ENCODE data around the gene TESK2. TPM values are rescaled to one million over a fixed set of nuclear protein-coding genes. Genes with fewer than 3 reads are reported as not detected.

Gene TESK2
- total and polyA plus RNA-seq, 2 of the 8 experiments (the other 6 are each of a cell fraction or from before 2014, with no cell fraction given), result 10.8 to 12.6 TPM

DNA sequence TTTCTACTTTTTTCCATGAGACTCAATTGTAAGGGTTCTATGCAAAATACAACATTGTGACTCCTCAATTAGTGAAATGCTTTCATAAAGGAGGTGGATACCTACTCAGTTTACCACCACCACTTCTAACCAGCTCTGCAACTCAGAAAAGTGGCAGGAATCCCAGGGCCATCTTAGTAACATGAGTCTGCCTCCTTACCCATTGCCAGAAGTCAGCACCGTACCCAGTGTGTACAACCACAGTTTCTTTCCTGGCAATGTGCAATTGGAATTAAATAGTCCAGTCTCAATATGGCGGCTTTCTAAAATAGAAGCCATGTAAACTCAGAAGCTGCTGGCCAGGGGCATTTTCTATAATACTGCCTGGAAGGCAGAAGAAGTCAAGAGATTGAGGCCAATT lies 32.1 kb downstream of the TESK2 start:
- H3K18ac ChIP-seq (ENCODE audit: extremely low read depth, low read length), result no peak overlapping the region
- H2BK120ac ChIP-seq (replicated peaks; ENCODE audit: low read depth, low read length), result no peak overlapping the region
- H4K5ac ChIP-seq (ENCODE audit: insufficient read length, low read depth, low read length), result no peak overlapping the region
- no peak overlapping the region for H2BK12ac ChIP-seq (ENCODE audit: low read depth, low read length)
- CTCF ChIA-PET (ENCODE audit: partially characterized antibody), result no interaction called here
- no peaks in the 10 kb centered on the region for H3K9me3 ChIP-seq (ENCODE audit: insufficient read depth in 2 of 2, low read depth in 1 of 2, low read length in 1 of 2)
- H2BK20ac ChIP-seq (ENCODE audit: low read length), result no peak overlapping the region
- no peak overlapping the region for H3K14ac ChIP-seq (ENCODE audit: insufficient read length)
- no peak overlapping the region for H2AK5ac ChIP-seq (ENCODE audit: low read depth, low read length)
- POLR2A ChIA-PET (ENCODE audit: partially characterized antibody), result interaction anchor here (0.9 to 1.4 kb wide), 2 partner anchors 10 to 119 kb away, joined by 3 to 5 read pairs; partner anchors contain the start of genes MUTYH and TOE1
- no peaks in the 10 kb centered on the region for H4K20me1 ChIP-seq (replicated peaks in 1 of 2; ENCODE audit: control insufficient read depth in 1 of 2, insufficient read depth in 2 of 2, low read length in 2 of 2)
- no peak overlapping the region for H3K56ac ChIP-seq (replicated peaks; ENCODE audit: insufficient read length, low read depth, low read length)
- H3K27me3 ChIP-seq (replicated peaks in 1 of 4; ENCODE audit: control insufficient read depth in 3 of 4, extremely low read depth in 1 of 4, insufficient read depth in 3 of 4, low read length in 3 of 4), result no peaks in the 10 kb centered on the region
- H3K36me3 ChIP-seq (ENCODE audit: control insufficient read depth in 2 of 4, insufficient read depth in 4 of 4, low read length in 3 of 4), result no peaks in the 10 kb centered on the region
- no peak overlapping the region for H2BK15ac ChIP-seq (ENCODE audit: low read length)
- H2BK5ac ChIP-seq (ENCODE audit: low read depth, low read length), result no peak overlapping the region
- no peaks in the 10 kb centered on the region for H3K79me1 ChIP-seq (ENCODE audit: low read depth, low read length)
- peaks cover 0 to 9% (median 0%) of the 10 kb centered on the region in 4 experiments; a peak in 4 of 7 replicates for H3K4me1 ChIP-seq (replicated peaks in 1 of 4; ENCODE audit: control insufficient read depth in 3 of 4, insufficient read depth in 4 of 4, low read length in 3 of 4)
- no peaks in the 10 kb centered on the region for H3K23me2 ChIP-seq (ENCODE audit: low read depth, low read length)
- H3K4me3 ChIP-seq (ENCODE audit: extremely low read depth in 1 of 4, insufficient read depth in 2 of 4, low read depth in 3 of 4, low read length in 4 of 4), result no peak overlapping the region
- H3K4me2 ChIP-seq (ENCODE audit: insufficient read depth in 1 of 2, low read depth in 2 of 2, low read length in 2 of 2), result no peak overlapping the region
- TF ChIP-seq RFX5 (IDR thresholded peaks at IDR 0.05; ENCODE audit: borderline replicate concordance, low read depth, low read length) (no peak), SIRT6 (IDR thresholded peaks at IDR 0.05; ENCODE audit: low read length) (no peak), TBP (IDR thresholded peaks at IDR 0.05; ENCODE audit: low read depth, low read length) (no peak), RNF2 (IDR thresholded peaks at IDR 0.05; ENCODE audit: borderline replicate concordance, low read depth, low read length, missing control alignments, poor library complexity, severe bottlenecking) (no peak), CHD2 (IDR thresholded peaks at IDR 0.05; ENCODE audit: low read length) (no peak), GABPA (IDR thresholded peaks at IDR 0.05; ENCODE audit: borderline replicate concordance, insufficient read depth, low read length) (no peak), SRF (IDR thresholded peaks at IDR 0.05; ENCODE audit: low read depth, low read length) (no peak), TCF12 (IDR thresholded peaks at IDR 0.05; ENCODE audit: low read depth, low read length) (no peak), POU5F1 (IDR thresholded peaks at IDR 0.05; ENCODE audit: low read depth, low read length) (no peak), CEBPB (IDR thresholded peaks at IDR 0.05; ENCODE audit: low read depth, low read length) (no peak)
- no peak overlapping the region for H4K8ac ChIP-seq (ENCODE audit: extremely low read depth, insufficient read depth, low read length)
- DNase-seq (ENCODE audit: low read depth in 1 of 2, low spot score in 2 of 2) (no peak), FAIRE-seq (no peak)
- no peaks in the 10 kb centered on the region for H3K79me2 ChIP-seq (ENCODE audit: control insufficient read depth in 1 of 2, insufficient read depth in 2 of 2, low read length in 2 of 2)
- no peak overlapping the region for H3K9ac ChIP-seq (replicated peaks in 1 of 4; ENCODE audit: extremely low read depth in 1 of 4, low read depth in 3 of 4, low read length in 3 of 4)
- H3K27ac ChIP-seq (ENCODE audit: low read depth, low read length), result no peak overlapping the region
- WGBS, 2 experiments (ENCODE audit: extremely low coverage in 1 of 2, insufficient coverage in 1 of 2, insufficient read length in 1 of 2, insufficient replicate concordance in 2 of 2, low coverage in 1 of 2, low lambda C conversion rate in 2 of 2, missing lambda C conversion rate in 1 of 2), result 91% methylated on average over 2 of the region's 2 CpGs; no CpG with 5 or more reads in 1 of the 2 experiments
- H3K23ac ChIP-seq (ENCODE audit: insufficient read length), result no peak overlapping the region
- H3K4ac ChIP-seq (replicated peaks; ENCODE audit: insufficient read length, low read depth, low read length), result no peak overlapping the region
- H4K91ac ChIP-seq (replicated peaks; ENCODE audit: insufficient read length, low read length), result no peak overlapping the region
- no peak overlapping the region for H2AFZ ChIP-seq (ENCODE audit: low read length)
